H9 (cell line): Measurements from ENCODE around the gene SIPA1L2. TPM values are rescaled to one million over a fixed set of nuclear protein-coding genes. Genes with fewer than 3 reads are reported as not detected.

ENCODE experiments used
- DNase-seq: peaks from one replicate; pipeline ENCODE4 v3.0.0-alpha.2; 2017
- H2AFZ ChIP-seq: one replicate; pipeline ENCODE4 v1.6.1; 2013; ENCODE audit warnings: mild to moderate bottlenecking, low read length, control low read depth, moderate library complexity
- H2AK5ac ChIP-seq: 2 replicates; pipeline ENCODE4 v1.6.1; 2013; ENCODE audit warnings: low read length, control low read depth, mixed read lengths; ENCODE audit not compliant: insufficient read length
- H2BK120ac ChIP-seq: one replicate; pipeline ENCODE4 v1.6.1; 2013; ENCODE audit warnings: low read depth, mild to moderate bottlenecking, low read length, control low read depth, inconsistent platforms; ENCODE audit not compliant: poor library complexity, severe bottlenecking
- H2BK12ac ChIP-seq: 2 replicates; pipeline ENCODE4 v1.6.1; 2013; ENCODE audit warnings: low read length, control low read depth, mixed read lengths, low read depth; ENCODE audit not compliant: insufficient read length
- H2BK15ac ChIP-seq: 2 replicates; pipeline ENCODE4 v1.6.1; 2013; ENCODE audit warnings: low read depth, low read length, control low read depth
- H2BK20ac ChIP-seq: one replicate; pipeline ENCODE4 v1.6.1; 2013; ENCODE audit warnings: low read depth, mild to moderate bottlenecking, low read length, control low read depth, inconsistent platforms; ENCODE audit not compliant: poor library complexity, severe bottlenecking
- H2BK5ac ChIP-seq: 2 replicates; pipeline ENCODE4 v1.6.1; 2013; ENCODE audit warnings: low read length, control low read depth, mixed read lengths; ENCODE audit not compliant: insufficient read length
- H3K14ac ChIP-seq: 2 replicates; pipeline ENCODE4 v1.6.1; 2013; ENCODE audit warnings: low read length, control low read depth; ENCODE audit not compliant: insufficient read depth
- H3K18ac ChIP-seq: 2 replicates; pipeline ENCODE4 v1.6.1; 2013; ENCODE audit warnings: low read depth, mild to moderate bottlenecking, mixed read lengths, low read length, control low read depth; ENCODE audit not compliant: insufficient read length
- H3K23ac ChIP-seq: 2 replicates; pipeline ENCODE4 v1.6.1; 2013; ENCODE audit warnings: low read length, control low read depth, mixed read lengths, low read depth; ENCODE audit not compliant: insufficient read length
- H3K23me2 ChIP-seq: 2 replicates; pipeline ENCODE4 v1.6.1; 2013; ENCODE audit warnings: low read depth, mild to moderate bottlenecking, mixed read lengths, low read length, control low read depth; ENCODE audit not compliant: insufficient read length, poor library complexity, severe bottlenecking
- H3K27ac ChIP-seq: 2 replicates; pipeline ENCODE4 v1.5.1; 2013; ENCODE audit warnings: low read length, control low read depth, mixed read lengths, low read depth; ENCODE audit not compliant: insufficient read length
- H3K27me3 ChIP-seq: 2 replicates; pipeline ENCODE4 v1.6.1; 2013; ENCODE audit warnings: low read length, control low read depth, inconsistent platforms; ENCODE audit not compliant: insufficient read depth
- H3K4ac ChIP-seq: 2 replicates; pipeline ENCODE4 v1.6.1; 2013; ENCODE audit warnings: low read depth, mild to moderate bottlenecking, control low read depth, inconsistent platforms, low read length, moderate library complexity
- H3K4me1 ChIP-seq: 2 replicates; pipeline ENCODE4 v1.6.1; 2013; ENCODE audit warnings: low read length, control low read depth, inconsistent platforms; ENCODE audit not compliant: insufficient read depth
- H3K4me2 ChIP-seq: 2 replicates; pipeline ENCODE4 v1.6.1; 2013; ENCODE audit warnings: low read length, control low read depth, mixed read lengths; ENCODE audit not compliant: insufficient read length, insufficient read depth
- H3K56ac ChIP-seq: 2 replicates; pipeline ENCODE4 v1.6.1; 2013; ENCODE audit warnings: low read depth, mild to moderate bottlenecking, mixed read lengths, low read length, control low read depth; ENCODE audit not compliant: insufficient read length
- H3K79me1 ChIP-seq: 2 replicates; pipeline ENCODE4 v1.6.1; 2013; ENCODE audit warnings: low read depth, mild to moderate bottlenecking, moderate library complexity, low read length, control low read depth, inconsistent platforms; ENCODE audit not compliant: insufficient read depth, poor library complexity, severe bottlenecking
- H3K79me2 ChIP-seq: 2 replicates; pipeline ENCODE4 v1.6.1; 2013; ENCODE audit warnings: low read length, control low read depth, inconsistent platforms; ENCODE audit not compliant: insufficient read depth
- H3K9ac ChIP-seq: 2 replicates; pipeline ENCODE4 v1.6.1; 2013; ENCODE audit warnings: low read length, control low read depth, mixed read lengths; ENCODE audit not compliant: insufficient read length; ENCODE audit errors: extremely low read depth
- H3K9me3 ChIP-seq: one replicate; pipeline ENCODE4 v1.6.1; 2013; ENCODE audit warnings: low read depth, low read length, inconsistent platforms; ENCODE audit not compliant: control insufficient read depth
- H3T11ph ChIP-seq: one replicate; pipeline ENCODE4 v1.6.1; 2013; ENCODE audit warnings: mild to moderate bottlenecking, low read length, control low read depth, inconsistent platforms
- H4K20me1 ChIP-seq: one replicate; pipeline ENCODE4 v1.6.1; 2013; ENCODE audit not compliant: control insufficient read depth, insufficient read length, insufficient read depth
- H4K5ac ChIP-seq: 2 replicates; pipeline ENCODE4 v1.6.1; 2013; ENCODE audit warnings: low read depth, mild to moderate bottlenecking, mixed read lengths, low read length, control low read depth; ENCODE audit not compliant: insufficient read length
- H4K8ac ChIP-seq: replicated peaks from 2 replicates; pipeline ENCODE4 v1.6.1; 2013; ENCODE audit warnings: low read length, control low read depth, mixed read lengths, low read depth; ENCODE audit not compliant: insufficient read length
- H4K91ac ChIP-seq: 2 replicates; pipeline ENCODE4 v1.6.1; 2013; ENCODE audit warnings: low read depth, mild to moderate bottlenecking, moderate library complexity, mixed read lengths, low read length, control low read depth; ENCODE audit not compliant: insufficient read length
- H3K27ac Mint-ChIP-seq, 3 experiments: 2 replicates in 2 of 3; 3 replicates in 1 of 3; pipeline ENCODE4 v1.8.0; 2020 to 2021; ENCODE audit warnings: mixed read lengths in 3 of 3, mild to moderate bottlenecking in 1 of 3, moderate library complexity in 1 of 3
- H3K27me3 Mint-ChIP-seq: 2 replicates; pipeline ENCODE4 v1.8.0; 2021; ENCODE audit warnings: low read depth, mild to moderate bottlenecking, moderate library complexity, mixed read lengths
- H3K36me3 Mint-ChIP-seq, 3 experiments: 2 replicates in 2 of 3; 3 replicates in 1 of 3; pipeline ENCODE4 v1.8.0; 2020 to 2021; ENCODE audit warnings: low read depth in 3 of 3, mixed read lengths in 3 of 3; ENCODE audit not compliant: insufficient read depth in 1 of 3
- H3K4me1 Mint-ChIP-seq, 2 experiments: 2 replicates each; pipeline ENCODE4 v1.8.0; 2020; ENCODE audit warnings: mixed read lengths in 2 of 2
- H3K4me3 Mint-ChIP-seq, 2 experiments: 2 replicates in 1 of 2; 3 replicates in 1 of 2; pipeline ENCODE4 v1.8.0; 2020 to 2021; ENCODE audit warnings: mild to moderate bottlenecking in 2 of 2, mixed read lengths in 2 of 2, moderate library complexity in 1 of 2
- H3K9me3 Mint-ChIP-seq, 2 experiments: 2 replicates in 1 of 2; 3 replicates in 1 of 2; pipeline ENCODE4 v1.8.0; 2020; ENCODE audit warnings: mild to moderate bottlenecking in 2 of 2, mixed read lengths in 2 of 2, moderate library complexity in 1 of 2
- CTCF ChIP-seq: fragments of 200-600 bp; sonication (generic); conservative IDR thresholded peaks from 3 replicates; pipeline ENCODE4 v1.8.0; 2021; ENCODE audit warnings: antibody characterized with exemption, mild to moderate bottlenecking
- WGBS: extraction: QIAGEN DNeasy Blood & Tissue Kit; methylation state at CpG from one replicate; pipeline ENCODE4 v1.1.7; 2013; ENCODE audit warnings: missing lambda C conversion rate, low lambda C conversion rate, mixed read lengths; ENCODE audit not compliant: insufficient read length; ENCODE audit errors: extremely low coverage; 5-methylcytosine and 5-hydroxymethylcytosine counted together
- total RNA-seq: library from RNA; stranded (reverse); gene quantifications from 2 replicates; pipeline ENCODE4 v1.2.1, GENCODE V29; 2021

Gene SIPA1L2
- total RNA-seq, 1 experiment from 2014 or later, result 5.2 TPM

GRCh38 chr1:232635778-232636356, 5.9 kb upstream of the SIPA1L2 start:
- Histone ChIP-seq H3K9me3 (no peaks in the 10 kb centered on the region), H3K27me3 (peaks cover 6% of the 10 kb centered on the region; the same call in 1 of the 2 replicates), H2BK20ac (no peak overlapping the region), H3K4me2 (no peak overlapping the region), H4K8ac (no peak overlapping the region), H3K79me2 (no peaks in the 10 kb centered on the region), H3K79me1 (no peaks in the 10 kb centered on the region), H3K14ac (no peak overlapping the region), H4K5ac (no peak overlapping the region), H3T11ph (no peak overlapping the region), H3K56ac (no peak overlapping the region), H2BK120ac (no peak overlapping the region), H3K4ac (no peak overlapping the region), H3K23me2 (no peaks in the 10 kb centered on the region), H2AFZ (no peak overlapping the region), H2BK12ac (no peak overlapping the region), H2BK5ac (no peak overlapping the region), H4K91ac (no peak overlapping the region), H4K20me1 (peaks cover 2% of the 10 kb centered on the region), H3K27ac (no peak overlapping the region), H2BK15ac (no peak overlapping the region), H3K23ac (no peak overlapping the region), H3K9ac (no peak overlapping the region), H3K4me1 (no peaks in the 10 kb centered on the region), H3K18ac (no peak overlapping the region), H2AK5ac (no peak overlapping the region)
- Mint-ChIP-seq H3K4me3 (no peak overlapping the region), H3K27ac (no peak overlapping the region), H3K9me3 (no peaks in the 10 kb centered on the region), H3K4me1 (peaks cover 1 to 5% of the 10 kb centered on the region in 2 experiments; a peak in 3 of 4 replicates), H3K27me3 (peaks cover 26% of the 10 kb centered on the region), H3K36me3 (no peaks in the 10 kb centered on the region; a peak in 1 of 7 replicates)
- TF ChIP-seq CTCF, result peak; percentile 89
- no peak for DNase-seq
- no CpG with 5 or more reads among the region's 3 CpGs for WGBS
